Bronchial epithelial cell (primary cell): ENCODE measurements around the gene THRA. TPM values are rescaled to one million over a fixed set of nuclear protein-coding genes. Genes with fewer than 3 reads are reported as not detected.

Experiments used
- DNase-seq: peaks from one replicate; pipeline ENCODE4 v3.0.0-alpha.2; 2010; ENCODE audit warnings: low read depth
- FAIRE-seq: peaks from 2 replicates; lab custom pipeline; 2011; peaks lifted over from hg19 to GRCh38; lab: Jason Lieb, UNC
- H3K27me3 ChIP-seq: 2 replicates; pipeline ENCODE4 v1.5.1; 2011; ENCODE audit warnings: low read length; ENCODE audit not compliant: control insufficient read depth, insufficient read depth
- H3K36me3 ChIP-seq: 2 replicates; pipeline ENCODE4 v1.5.1; 2011; ENCODE audit warnings: low read length; ENCODE audit not compliant: control insufficient read depth, insufficient read depth
- H3K4me3 ChIP-seq: 2 replicates; pipeline ENCODE4 v1.5.1; 2011; ENCODE audit warnings: mild to moderate bottlenecking, low read depth, low read length, control low read depth
- total RNA-seq: library from RNA; depleted of rRNA; stranded (reverse); fragments of >200 nt; gene quantifications from 2 replicates; pipeline ENCODE4 v1.2.1, GENCODE V29; 2014
- TF ChIP-seq, protein P1 (sequence below): IDR thresholded peaks from 2 replicates; pipeline ENCODE4 v1.5.1; 2011; ENCODE audit warnings: mild to moderate bottlenecking, moderate library complexity, low read length, control low read depth, inconsistent platforms; ENCODE audit not compliant: insufficient read depth, severe bottlenecking

Gene THRA, protein sequence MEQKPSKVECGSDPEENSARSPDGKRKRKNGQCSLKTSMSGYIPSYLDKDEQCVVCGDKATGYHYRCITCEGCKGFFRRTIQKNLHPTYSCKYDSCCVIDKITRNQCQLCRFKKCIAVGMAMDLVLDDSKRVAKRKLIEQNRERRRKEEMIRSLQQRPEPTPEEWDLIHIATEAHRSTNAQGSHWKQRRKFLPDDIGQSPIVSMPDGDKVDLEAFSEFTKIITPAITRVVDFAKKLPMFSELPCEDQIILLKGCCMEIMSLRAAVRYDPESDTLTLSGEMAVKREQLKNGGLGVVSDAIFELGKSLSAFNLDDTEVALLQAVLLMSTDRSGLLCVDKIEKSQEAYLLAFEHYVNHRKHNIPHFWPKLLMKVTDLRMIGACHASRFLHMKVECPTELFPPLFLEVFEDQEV
- total RNA-seq, result 4.2 and 5.8 TPM in 2 replicates

DNA sequence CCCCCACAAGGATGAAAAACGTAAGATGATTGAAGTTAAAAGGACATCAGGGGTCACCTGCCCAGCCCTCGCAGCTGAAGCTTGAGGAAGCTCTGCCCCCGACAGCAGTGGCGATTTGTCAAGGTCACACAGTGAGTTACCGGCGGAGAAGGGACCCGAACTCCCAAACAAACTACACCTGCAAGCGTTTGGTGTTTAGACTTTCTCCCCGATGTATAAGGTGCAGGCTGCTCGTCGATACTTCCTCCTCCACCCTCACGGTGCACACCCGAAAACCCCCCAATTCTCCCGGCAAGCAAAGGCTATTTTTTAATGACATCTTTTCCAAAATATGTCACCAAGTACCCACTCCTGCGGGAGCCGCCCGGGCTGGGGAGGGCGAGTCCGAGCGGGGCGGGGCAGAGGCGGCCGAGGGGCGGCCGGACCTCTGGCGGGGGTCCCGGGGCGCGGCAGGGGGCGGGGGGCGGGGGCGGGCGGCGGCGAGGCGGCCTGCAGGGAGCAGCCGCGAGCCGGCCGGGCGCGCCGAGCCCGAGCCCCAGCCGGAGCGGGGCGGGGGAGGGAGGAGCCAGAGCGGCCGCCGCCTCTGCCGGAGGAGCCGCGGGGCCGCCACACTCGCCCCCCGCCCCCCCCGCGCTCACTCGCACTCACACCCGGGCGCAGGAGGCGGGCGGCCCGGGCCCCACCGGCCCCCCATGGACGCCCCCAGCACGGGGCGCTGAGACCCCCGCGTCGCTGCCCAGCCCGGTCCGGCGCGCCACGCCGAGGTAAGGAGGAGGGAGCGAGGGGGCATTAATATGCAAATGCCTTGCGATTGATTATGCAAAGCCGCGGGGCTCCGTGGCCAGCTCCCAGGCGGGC, at the start of gene THRA:
TSS of gene THRA (plus strand) at position 637 of the 858 bp plus-strand sequence. CDS start 11,524 bp downstream, outside the sequence.
- TF ChIP-seq, protein P1, sequence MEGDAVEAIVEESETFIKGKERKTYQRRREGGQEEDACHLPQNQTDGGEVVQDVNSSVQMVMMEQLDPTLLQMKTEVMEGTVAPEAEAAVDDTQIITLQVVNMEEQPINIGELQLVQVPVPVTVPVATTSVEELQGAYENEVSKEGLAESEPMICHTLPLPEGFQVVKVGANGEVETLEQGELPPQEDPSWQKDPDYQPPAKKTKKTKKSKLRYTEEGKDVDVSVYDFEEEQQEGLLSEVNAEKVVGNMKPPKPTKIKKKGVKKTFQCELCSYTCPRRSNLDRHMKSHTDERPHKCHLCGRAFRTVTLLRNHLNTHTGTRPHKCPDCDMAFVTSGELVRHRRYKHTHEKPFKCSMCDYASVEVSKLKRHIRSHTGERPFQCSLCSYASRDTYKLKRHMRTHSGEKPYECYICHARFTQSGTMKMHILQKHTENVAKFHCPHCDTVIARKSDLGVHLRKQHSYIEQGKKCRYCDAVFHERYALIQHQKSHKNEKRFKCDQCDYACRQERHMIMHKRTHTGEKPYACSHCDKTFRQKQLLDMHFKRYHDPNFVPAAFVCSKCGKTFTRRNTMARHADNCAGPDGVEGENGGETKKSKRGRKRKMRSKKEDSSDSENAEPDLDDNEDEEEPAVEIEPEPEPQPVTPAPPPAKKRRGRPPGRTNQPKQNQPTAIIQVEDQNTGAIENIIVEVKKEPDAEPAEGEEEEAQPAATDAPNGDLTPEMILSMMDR, result peak; percentile 13
- Histone ChIP-seq H3K36me3 (no peaks in the 10 kb centered on the region), H3K27me3 (peaks cover 2% of the 10 kb centered on the region), H3K4me3 (peak within 1 kb of the TSS; percentile 71)
- no peak for DNase-seq
- no peak for FAIRE-seq

DNA sequence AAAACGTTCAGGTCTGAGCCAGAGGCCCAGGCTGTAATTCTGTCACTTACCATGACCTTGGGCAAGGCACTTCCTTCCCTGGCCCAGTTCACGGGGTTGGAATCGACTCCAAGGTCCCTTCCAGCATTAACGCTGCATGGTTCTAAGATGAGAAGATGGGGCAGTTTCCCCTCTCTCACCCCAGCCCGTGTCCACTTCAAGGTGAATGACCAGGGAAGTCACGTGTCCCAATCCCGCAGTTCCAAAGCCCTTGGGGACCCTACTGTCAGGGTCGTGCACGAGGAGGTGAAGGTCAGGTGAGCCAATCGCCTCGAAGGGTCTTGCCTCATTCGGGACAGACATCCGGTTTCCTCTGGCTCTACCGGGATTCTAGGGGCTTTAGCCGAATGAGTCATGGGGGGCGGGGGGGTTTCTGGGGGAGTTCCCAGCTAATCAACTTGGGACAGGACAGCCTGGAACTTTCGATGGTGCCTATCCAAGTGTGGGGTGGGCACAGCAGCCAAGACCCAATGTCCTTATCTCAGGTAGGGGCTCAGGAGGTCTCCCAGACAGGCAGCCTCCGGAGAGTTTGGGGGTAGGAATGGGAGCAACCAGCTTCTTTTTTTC, 48.3 kb upstream of the THRA start:
- TF ChIP-seq, protein P1, result no peak
- no peak for DNase-seq
- H3K36me3 ChIP-seq, result peaks cover 3% of the 10 kb centered on the region
- no peaks in the 10 kb centered on the region for H3K27me3 ChIP-seq
- no peak for FAIRE-seq
- H3K4me3 ChIP-seq, result no peak overlapping the region

DNA sequence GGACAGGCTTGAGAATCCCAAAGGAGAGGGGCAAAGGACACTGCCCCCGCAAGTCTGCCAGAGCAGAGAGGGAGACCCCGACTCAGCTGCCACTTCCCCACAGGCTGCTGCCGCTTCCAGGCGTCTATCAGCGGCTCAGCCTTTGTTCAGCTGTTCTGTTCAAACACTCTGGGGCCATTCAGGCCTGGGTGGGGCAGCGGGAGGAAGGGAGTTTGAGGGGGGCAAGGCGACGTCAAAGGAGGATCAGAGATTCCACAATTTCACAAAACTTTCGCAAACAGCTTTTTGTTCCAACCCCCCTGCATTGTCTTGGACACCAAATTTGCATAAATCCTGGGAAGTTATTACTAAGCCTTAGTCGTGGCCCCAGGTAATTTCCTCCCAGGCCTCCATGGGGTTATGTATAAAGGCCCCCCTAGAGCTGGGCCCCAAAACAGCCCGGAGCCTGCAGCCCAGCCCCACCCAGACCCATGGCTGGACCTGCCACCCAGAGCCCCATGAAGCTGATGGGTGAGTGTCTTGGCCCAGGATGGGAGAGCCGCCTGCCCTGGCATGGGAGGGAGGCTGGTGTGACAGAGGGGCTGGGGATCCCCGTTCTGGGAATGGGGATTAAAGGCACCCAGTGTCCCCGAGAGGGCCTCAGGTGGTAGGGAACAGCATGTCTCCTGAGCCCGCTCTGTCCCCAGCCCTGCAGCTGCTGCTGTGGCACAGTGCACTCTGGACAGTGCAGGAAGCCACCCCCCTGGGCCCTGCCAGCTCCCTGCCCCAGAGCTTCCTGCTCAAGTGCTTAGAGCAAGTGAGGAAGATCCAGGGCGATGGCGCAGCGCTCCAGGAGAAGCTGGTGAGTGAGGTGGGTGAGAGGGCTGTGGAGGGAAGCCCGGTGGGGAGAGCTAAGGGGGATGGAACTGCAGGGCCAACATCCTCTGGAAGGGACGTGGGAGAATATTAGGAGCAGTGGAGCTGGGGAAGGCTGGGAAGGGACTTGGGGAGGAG, 47.5 kb upstream of the THRA start, which contains the start of gene CSF3:
TSS of gene CSF3 (plus strand) at position 436 of the 993 bp plus-strand sequence. CDS start at position 471, 35 bp downstream.
- no peaks in the 10 kb centered on the region for H3K27me3 ChIP-seq
- no peak within 1 kb of the TSS for H3K4me3 ChIP-seq
- peaks cover 8% of the 10 kb centered on the region for H3K36me3 ChIP-seq
- TF ChIP-seq, protein P1, result no peak
- DNase-seq, result peak; percentile 40
- FAIRE-seq, result no peak

DNA sequence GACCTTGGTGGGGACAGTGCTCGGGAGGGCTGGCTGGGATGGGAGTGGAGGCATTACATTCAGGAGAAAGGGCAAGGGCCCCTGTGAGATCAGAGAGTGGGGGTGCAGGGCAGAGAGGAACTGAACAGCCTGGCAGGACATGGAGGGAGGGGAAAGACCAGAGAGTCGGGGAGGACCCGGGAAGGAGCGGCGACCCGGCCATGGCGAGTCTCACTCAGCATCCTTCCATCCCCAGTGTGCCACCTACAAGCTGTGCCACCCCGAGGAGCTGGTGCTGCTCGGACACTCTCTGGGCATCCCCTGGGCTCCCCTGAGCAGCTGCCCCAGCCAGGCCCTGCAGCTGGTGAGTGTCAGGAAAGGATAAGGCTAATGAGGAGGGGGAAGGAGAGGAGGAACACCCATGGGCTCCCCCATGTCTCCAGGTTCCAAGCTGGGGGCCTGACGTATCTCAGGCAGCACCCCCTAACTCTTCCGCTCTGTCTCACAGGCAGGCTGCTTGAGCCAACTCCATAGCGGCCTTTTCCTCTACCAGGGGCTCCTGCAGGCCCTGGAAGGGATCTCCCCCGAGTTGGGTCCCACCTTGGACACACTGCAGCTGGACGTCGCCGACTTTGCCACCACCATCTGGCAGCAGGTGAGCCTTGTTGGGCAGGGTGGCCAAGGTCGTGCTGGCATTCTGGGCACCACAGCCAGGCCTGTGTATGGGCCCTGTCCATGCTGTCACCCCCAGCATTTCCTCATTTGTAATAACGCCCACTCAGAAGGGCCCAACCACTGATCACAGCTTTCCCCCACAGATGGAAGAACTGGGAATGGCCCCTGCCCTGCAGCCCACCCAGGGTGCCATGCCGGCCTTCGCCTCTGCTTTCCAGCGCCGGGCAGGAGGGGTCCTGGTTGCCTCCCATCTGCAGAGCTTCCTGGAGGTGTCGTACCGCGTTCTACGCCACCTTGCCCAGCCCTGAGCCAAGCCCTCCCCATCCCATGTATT, 46.5 kb upstream of the THRA start:
- H3K36me3 ChIP-seq, result peaks cover 8% of the 10 kb centered on the region
- DNase-seq (no peak), FAIRE-seq (no peak)
- no peak overlapping the region for H3K4me3 ChIP-seq
- no peaks in the 10 kb centered on the region for H3K27me3 ChIP-seq
- TF ChIP-seq, protein P1, result no peak
